Activated CD4-positive, CD25-positive, alpha-beta regulatory T cell (primary cell): ENCODE data around the gene AKAP13.

Source experiments
- DNase-seq, 4 experiments: peaks; one replicate each; lab custom pipeline; 2025; lab: John Stamatoyannopoulos, UW

AKAP13 gene

DNA sequence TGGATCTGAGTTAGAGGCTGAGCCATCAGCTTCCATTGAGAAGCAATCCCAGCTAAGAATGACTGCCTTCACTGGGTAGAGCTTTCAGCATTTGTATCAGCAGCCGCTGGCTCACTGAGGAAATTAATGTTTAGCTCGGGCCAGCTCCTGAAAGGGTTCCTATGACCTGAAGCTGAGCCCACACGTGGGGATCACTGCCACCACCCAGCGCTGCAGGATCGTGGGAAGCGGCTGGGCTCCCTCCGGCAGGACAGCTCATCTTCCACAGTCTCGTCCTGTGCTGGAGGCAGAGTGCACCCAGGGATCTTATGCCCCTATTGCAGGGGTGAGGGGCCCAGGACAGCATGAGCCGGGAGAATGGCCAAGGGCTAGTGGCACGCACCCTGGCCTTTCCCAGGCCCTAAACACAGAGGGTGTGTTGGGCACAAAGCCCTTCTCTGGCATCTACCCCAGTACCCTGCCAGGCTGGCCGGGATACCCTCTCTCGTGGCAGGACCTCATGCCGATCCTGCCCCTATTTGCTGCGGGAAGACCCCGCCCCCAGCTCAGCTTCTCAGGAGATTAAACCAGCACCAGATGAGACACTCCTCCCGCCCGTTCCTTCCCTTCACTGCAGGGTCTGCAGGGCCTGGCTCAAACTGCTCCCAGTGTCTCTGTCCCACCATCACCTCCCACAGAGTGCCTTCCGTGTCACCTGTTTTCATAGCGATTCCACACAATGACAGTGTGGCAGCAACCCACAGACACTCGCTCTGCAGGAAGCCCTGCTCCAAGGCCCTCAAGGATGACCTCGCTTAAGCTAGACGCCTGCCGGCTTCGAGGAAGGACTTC is 385.8 kb downstream of the AKAP13 start:
- DNase-seq, result no peak

DNA sequence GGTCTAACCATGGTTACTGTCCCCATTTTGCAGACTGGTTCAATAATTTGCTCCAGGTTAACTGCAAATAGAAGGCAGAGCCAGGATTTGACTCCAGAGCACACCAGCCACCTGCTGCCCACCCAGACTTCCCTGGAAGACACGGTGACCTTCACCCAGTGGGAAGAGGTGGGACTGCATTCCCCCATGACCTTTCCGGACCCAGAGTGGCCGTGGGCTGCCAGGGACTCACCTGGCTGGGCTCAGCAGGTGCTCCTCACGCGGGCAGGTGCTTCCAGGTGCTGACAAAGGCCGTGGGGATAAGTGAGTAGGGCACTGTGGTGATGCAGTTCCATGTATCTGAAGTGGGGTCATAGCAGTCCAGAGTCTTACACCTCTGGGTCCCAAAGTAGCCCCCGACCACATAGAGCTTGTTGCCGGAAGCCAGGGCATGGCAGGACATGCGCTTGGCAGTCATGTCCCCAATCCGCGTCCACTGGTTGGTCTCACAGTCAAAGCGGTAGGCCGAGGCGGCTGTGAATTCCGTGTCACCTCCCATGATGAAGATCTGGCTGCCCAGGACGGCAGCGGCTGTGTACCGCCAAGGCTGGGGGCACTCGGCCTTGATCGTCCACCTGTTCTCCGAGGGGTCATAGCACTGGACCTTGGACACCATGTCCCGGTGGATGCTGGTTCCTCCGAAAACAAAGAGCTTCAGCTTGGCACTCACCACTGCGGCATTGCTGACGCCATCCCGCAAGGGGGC is 387.6 kb downstream of the AKAP13 start:
- DNase-seq, result no peak

DNA sequence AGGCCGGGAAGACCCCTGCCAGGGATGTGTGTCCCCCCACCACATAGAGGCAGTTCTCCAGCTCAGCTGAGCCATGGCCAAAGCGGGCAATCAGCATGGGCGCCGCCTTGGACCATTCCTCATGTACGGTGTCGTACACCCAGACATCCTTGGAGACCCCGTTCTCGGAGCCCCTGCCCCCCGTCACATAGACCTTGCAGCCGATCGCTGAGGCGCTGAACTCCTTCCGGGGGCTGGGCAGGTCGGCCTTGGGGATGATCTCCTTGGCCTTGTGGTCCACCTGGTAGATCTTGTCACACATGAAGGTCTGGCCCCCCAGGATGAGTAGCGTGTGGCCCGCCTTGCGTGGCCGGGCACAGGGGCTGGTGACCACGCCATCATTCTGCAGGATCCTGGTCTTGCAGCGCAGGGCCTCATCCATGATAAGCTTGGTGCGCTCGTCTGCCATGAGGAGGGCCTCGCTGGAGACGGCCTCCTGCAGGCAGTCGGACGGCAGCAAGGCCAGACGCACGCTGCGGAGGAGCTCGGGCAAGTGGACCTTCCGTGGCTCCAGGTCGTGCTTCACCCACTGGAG is 388.3 kb downstream of the AKAP13 start:
- no peak for DNase-seq

DNA sequence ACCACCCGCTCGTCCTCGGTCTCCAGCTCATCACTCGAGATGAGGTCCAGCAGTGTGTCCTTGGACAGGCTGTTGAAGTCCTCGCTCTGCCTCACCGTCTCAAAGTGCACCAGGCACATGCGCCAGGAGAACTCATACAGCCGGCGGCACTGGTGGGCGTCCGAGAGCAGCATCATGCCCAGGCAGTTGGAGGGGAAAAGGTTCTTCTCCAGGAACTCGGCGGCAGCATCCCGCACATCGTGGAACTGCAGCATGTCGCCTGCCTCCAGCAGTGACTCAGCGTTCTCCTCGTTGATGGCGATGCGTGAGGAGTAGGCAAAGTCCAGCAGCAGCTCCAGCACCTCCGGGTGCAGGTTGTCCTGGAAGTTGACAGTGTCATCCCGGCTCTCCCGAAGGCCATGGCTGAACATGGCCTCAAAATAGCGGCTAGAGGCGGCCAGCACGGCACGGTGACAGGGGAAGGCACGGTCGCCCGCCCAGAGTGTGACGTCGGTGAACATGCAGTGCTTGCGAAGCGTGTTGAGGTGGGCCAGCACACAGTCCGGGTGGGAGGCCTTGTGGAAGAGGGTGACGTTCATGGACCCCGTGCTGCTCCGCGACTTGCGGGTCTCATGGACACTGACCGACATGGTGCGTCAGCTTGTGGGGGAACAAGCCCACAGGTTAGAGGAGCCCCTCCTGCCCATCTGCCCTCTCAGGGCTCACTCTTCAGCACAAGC is 388.9 kb downstream of the AKAP13 start:
- no peak for DNase-seq

DNA sequence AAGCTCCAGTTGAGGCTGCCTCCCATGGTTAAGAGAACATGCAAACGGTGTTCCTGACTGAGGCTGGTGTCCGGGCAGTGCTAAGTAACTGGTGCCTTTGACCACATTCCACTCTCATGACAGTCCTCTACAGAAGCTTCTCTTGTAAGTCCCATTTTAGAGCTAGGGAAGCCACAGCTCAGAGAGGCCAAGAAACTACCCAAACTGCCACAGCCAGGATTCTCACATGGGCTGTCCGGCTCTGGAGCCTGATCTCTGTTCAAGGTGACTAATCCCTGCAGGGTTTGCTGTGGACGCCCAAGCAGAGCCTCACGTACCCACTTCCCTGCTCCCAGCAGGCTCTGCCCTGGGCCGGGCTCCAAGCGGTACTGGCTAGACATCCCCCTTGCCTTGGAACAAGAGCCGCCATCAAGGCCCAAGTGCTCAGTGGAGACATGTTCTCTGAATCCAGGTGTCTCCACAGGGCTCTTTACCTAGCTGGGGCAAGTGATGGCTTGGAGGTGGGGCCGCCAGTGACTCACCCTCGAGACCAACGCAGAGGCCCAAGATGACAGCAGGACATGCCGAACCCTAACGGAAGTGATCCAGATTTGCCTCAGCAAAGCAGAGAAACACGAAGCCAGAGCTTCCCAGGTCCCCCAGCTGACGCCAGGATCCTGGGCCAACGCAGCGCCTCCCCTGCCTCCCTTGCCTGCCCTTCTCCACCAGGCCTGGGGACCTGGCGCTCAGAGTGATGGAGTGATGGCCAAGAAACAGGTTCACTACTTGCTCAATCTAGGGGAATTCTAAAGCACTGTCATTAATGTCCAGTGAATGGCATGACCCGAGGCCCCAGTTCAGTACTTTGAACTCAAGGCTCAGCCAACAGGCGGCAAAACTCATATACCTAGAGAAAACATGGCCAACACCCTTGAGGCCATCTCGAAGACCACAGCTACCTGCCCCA is 390.0 kb downstream of the AKAP13 start:
- DNase-seq, result no peak

DNA sequence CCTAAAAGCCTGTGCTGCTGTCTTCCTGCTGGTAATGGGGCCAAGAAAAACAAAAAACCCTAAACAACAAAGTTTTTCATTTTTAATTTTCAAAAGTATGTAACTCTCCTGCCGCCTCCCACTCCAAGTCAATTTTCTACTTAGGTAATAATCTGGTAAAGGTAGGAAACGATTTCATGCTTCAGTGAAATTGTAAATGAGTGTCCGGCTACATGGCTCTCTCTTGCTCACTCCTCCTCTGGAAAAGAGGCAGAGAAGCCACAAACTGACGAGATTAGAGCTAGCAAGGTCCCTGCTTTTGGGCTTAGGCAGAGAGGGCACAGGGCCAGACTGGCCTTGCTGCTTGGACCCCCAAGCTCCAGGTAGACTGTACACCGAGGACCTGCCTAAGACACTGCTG is 390.9 kb downstream of the AKAP13 start:
- DNase-seq, result no peak

DNA sequence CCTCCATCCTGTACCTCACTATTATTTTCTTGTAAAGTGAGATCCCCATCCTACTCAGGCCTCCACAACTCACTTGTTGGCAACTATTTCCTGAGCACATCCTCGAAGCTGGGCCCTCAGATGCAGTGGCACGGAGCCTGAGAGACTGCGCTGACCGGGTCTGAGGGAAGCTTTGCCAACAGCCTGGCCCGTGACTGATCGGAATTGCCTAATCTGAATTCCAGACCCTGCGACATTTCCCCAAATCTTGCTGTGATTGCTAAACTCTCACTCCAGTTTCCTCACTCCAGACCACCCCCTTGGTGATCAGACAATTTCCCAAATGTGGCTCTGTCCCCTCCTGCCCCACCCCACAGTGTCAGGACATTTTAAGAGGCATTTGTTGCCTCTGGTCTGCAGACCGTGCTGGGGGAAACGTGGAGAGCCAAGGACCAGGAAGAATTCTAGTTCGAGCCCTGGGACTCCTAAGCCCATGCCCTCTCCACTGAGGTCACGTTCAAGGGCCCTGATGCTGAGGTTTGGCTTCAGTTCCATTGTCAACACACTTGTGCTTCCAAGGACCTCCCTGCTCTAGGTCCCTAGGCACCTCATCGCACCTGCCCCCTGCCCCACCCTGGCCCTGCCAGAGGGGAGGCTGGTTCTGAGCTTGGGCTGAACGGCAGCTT is 391.5 kb downstream of the AKAP13 start:
- DNase-seq, result no peak

DNA sequence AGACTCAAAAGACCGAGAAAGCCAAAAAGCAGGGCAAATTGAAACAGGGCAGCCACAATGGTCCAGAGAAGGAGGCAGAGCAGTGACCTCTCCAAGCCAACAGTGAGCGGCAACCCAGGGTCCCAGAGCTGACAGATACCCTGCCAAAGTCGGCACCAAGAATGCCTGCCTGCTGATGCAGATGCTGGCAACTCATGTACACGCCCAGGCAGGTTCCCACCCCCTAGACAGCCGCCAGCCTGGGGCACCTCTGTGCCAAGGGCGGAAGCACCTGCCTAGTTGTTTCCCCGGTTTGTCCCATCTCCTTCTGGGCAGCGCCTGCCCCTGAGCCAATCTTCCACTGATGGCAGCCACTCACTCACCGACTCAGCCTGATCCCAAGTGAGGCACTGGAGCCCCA is 392.3 kb downstream of the AKAP13 start:
- DNase-seq, result no peak

DNA sequence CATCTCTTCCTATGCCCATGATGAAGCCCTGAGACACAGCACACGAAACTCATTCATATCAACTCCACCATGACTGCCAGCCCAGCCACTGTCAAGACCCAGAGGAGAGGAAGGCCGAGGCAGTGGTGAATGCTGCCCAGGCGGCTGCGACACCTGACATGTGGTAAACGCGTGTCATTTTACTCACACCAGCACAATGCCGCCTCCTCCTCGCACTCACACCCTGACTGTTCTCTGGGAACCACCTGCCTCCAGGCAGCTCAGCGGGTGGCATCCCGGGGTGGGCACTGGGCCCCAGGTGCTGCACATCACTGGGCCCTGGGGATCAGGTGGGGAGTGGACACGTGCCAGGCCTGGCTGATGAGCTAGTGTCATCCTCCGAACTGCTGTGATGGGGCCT is 392.8 kb downstream of the AKAP13 start:
- DNase-seq, result no peak

DNA sequence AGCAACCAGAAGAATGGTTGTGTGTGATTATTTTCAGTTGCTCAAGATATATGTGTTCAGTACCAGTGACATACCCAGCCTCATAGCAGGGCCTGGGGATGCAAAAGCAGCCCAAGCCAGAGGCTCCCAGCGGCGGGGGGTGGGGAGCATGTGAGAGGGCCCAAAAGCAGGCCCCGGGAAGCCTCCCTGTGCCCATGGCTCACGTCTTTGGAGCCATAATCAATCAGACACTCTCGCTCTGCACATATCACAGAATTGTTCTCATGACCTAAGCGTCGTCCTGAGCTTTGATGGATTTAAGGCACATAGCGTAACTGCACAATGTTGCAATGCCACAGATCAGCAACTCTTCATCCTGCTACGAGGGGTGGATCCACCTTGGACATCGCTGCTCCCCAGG is 393.6 kb downstream of the AKAP13 start:
- no peak for DNase-seq

DNA sequence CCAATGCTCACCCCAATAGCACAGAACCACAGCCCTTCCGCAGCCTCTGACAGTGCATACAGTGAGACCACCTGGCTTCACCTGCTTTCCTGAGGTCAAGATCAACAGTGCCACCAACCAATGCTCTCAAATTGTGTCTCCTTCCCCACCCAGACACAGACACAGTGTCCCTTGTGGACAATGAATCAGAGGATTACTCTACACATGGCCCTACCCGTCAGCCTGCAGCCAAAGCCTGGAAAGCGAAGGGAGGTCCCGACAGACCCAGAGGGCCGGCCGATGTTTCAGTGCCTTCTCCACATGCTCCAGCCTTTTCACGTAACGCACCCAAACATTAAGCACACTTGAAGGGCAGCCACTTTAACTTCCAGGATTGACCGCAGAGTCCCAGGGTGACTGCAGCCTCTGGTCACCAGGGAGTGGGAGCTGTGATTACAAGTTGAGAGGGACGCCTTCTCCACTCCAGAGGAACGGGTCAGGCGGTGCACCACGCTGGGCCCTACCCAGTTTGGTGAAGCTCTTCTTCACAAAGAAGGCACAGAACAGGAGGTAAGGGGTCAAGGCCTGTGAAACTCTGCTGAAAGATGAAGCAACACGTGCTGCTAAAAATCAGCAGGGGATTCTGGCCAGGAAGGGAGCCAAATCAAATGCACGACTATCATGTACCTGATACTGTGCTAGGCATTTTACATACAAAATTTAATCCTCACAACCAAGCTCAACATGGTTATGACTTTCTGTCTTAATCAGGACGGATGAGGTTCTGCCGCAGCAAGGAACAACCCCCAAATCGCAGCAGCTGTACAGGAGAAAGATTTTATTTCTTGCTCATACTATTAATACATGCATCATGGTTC is 397.1 kb downstream of the AKAP13 start:
- no peak for DNase-seq

DNA sequence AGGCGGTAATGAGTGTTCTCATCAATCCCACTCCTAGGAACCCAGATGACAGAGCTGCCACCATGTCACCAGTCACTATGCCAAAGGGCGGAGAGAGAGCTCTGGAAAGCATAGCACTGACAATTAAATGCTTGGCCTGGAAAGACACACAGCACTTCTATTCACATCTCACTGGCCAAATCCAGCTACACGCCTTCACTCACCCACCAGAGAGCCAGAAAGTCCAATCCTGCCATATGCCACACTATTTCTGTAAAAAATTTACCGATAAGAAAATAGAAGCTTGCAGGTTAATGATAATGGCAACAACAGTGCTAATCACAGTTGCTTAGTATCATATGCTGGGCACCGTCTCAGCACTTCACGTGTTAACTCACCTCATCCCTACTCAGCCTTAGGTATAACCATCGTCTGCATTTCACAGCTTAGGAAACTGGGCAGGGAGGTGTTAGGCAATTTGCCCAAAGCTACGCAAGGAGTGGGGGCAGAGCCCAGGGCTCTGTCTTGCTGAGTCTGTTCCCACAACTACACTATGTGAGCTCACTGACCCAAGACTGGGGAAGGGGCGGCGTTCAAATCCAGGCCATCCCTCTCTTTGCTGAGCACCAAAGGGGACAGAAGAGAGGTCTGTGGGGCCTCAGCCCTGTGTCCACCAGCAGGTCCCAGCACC is 397.8 kb downstream of the AKAP13 start:
- no peak for DNase-seq

DNA sequence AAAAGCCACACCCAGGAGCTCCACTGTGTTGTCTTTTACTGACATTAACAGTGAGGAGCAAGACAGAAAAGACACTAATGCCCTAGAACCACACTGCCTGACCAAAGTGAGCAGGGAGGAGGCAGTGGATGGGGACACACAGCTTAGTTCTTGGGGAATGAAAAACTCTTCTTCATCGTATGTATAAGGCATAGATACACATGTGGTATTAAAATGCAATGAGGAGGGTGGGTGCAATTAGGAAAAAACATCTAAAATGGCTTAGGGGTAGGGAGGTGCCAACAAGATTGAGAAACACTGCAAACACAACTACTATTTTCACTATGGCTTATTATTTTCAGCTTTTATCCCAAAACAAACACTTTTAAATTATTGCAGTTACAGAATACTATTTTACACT is 398.8 kb downstream of the AKAP13 start:
- DNase-seq, result no peak

DNA sequence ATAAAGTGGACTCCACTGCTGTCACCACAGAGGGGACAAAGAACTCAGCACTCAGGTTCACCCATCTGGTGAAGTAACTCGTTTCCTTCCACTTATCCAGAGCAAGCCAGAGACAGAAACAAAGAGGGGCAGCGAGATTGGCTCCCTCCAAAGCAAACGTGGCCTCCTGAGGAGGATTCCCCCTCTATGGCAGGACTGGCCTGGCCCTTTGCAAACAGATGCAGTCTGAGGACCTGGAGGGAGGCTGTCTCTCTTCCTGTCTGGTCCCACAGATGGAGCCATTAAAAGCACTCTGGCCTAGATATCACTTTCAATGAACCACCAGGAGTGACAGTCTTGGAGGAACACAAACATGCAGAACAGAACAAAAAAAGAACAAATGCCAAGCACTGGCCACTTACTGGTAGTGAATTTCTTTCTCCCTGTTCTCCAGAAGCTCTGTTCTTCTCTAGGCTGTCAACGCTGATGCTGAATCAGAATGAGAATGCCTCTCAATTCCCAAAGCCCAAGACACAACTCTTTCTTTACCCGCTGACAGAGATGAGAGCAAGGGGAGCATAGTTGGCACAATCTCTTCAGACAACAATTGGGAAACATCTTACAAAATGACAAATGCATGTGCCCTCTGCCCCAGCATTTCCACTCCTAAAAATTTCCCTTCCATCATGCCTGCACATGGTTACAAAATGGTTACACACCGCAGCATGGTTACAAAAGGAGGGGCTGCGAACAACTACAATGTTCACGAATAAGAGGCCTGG is 400.0 kb downstream of the AKAP13 start:
- DNase-seq, result no peak

DNA sequence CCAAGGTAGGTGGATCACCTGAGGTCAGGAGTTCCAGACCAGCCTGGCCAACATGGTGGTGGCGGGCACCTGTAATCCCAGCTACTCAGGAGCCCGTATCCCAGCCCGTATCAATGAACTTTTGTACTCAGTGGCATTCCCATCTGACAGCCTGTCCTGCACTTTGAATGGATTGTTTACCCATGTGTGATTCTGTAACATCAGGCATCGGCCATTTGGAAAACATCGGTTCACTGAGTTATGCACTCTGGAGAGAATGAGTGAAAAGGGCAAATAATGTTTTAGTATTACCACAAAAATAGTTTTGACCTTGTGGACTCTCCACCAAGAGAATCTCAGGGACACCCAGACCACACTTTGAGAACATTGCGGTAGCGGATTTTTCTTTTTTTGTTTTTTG is 400.7 kb downstream of the AKAP13 start:
- no peak for DNase-seq

DNA sequence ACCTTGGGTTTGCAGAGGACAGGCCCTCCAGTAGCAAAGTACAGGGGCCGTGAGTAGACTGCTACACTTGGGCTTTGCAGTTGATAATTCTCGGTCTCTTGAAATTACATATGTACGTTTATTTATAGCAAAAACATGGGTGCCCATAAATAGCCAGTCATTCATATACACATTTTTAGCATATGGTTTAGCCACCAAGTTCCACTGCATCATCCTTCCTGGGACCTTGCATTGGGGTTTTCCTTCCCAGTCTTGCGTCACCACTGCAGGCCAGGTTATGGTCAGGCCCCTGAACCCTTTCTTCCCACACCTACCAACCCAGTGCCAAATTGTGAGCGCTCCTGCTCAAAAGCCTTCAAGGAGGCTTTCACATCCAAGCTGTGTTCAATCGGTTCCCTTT is 401.7 kb downstream of the AKAP13 start:
- DNase-seq, result no peak

DNA sequence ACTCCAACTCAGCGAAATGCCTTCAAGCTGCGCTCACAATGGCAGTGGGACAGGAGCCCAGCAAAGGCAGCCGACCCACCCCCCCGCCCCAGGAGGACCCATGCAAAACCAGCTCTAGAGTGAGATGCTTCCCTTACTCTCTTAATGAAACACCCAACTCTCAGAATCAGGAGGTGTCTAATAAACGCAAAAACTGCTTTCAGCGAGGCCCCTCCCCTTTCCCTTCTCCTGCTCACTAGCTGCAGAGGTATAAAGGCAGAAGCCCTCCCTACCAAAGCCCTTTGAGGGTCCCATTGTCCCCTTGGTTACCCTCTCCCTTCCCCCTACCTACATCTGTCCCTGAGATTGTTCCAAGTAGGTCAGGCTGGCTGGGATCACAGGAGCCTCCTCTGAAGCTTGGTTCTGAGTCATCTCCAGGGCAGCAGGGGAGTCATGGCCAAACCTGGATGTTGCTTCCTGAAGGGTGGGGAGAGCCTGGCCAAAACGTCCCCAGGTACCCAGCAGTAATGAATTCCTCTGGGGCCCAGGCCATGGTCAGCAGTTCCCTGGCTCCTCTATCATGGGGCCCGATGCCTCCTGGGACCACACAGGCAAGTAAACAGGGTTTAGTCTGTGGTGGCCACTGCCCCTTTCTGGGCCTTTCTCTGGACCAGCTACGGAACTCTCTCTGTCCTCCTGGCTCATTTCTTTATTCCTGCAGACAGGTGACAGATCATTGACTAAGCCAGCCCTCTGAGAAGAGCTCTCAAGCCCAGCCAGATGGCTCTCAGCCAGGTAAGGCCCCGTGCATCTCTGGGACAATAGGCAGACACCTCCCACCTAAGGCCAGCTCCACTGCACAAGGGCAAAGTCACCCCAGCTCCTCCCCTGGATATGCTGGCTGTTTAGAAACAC is 405.7 kb downstream of the AKAP13 start:
- DNase-seq, result no peak

DNA sequence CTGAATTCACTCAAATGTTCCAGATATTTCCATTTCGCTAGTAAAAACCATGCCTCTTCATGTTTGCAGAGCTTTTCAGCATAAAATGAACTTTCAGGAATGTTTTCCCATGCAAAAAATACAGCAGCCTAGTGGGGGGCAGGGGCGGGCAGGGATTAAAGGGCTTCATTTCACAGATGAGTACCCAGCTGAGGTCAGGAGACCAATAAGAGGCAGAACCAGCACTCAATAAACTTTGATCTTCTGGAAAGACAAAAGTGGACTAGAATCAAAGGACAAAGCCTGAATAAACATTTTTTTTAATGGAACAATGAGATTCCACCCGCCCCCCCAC is 406.3 kb downstream of the AKAP13 start:
- no peak for DNase-seq
